HT1080 (cell line): Measurements from ENCODE around the gene RAET1L. TPM values are rescaled to one million over a fixed set of nuclear protein-coding genes. Genes with fewer than 3 reads are reported as not detected.

Source experiments
- total RNA-seq: library from RNA; depleted of rRNA; stranded (reverse); fragments of >200 nt; shearing (Covaris generic); gene quantifications from 2 replicates; pipeline ENCODE4 v1.2.3, GENCODE V29; 2014; rRNA removed

The RAET1L gene
- total RNA-seq, 1 experiment from 2014 or later: not detected

Other genes with a start within 250 kb of the RAET1L start
- gene LRP11, start 161.2 kb downstream of the RAET1L start, total RNA-seq: 17.4 and 17.7 TPM in 2 replicates
- 11.3 and 14.6 TPM in 2 replicates for gene RAET1E, start 127.4 kb downstream of the RAET1L start, total RNA-seq
- gene RAET1G, start 102.4 kb downstream of the RAET1L start, total RNA-seq: 1.6 and 2.4 TPM in 2 replicates
- gene ULBP2, start 83.5 kb downstream of the RAET1L start, total RNA-seq: 11.6 and 12.2 TPM in 2 replicates
- not detected in 2 replicates for gene ULBP1, start 61.6 kb downstream of the RAET1L start, total RNA-seq
- gene ULBP3, start 43.6 kb upstream of the RAET1L start, total RNA-seq: 14.1 and 18.3 TPM in 2 replicates
- 0.66 and 0.80 TPM in 2 replicates for gene PPP1R14C, start 117.5 kb upstream of the RAET1L start, total RNA-seq